Measurements from ENCODE around the gene KEAP1. TPM values are rescaled to one million over a fixed set of nuclear protein-coding genes. Genes with fewer than 3 reads are reported as not detected.

KEAP1 gene
- total and polyA plus RNA-seq, 2 of the 8 experiments (the other 6 are each of a cell fraction or from before 2014, with no cell fraction given): 80.6 to 106 TPM

DNA sequence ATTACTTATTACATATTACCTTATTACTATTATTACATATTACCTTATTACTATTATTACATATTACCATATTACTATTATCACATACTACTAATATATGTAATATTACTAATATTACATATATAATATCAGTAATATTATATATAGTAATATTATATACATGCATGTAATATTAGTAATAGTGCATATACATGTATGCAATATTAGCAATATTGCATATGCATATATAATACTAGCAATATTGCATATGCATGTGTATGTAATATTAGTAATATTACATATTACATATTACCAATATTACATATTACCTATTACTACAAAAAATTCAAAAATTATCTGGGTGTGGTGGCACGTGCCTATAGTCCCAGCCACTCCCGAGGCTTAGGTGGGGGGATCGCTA lies 60.5 kb downstream of the KEAP1 start (continued):
- TF ChIP-seq, protein P1, sequence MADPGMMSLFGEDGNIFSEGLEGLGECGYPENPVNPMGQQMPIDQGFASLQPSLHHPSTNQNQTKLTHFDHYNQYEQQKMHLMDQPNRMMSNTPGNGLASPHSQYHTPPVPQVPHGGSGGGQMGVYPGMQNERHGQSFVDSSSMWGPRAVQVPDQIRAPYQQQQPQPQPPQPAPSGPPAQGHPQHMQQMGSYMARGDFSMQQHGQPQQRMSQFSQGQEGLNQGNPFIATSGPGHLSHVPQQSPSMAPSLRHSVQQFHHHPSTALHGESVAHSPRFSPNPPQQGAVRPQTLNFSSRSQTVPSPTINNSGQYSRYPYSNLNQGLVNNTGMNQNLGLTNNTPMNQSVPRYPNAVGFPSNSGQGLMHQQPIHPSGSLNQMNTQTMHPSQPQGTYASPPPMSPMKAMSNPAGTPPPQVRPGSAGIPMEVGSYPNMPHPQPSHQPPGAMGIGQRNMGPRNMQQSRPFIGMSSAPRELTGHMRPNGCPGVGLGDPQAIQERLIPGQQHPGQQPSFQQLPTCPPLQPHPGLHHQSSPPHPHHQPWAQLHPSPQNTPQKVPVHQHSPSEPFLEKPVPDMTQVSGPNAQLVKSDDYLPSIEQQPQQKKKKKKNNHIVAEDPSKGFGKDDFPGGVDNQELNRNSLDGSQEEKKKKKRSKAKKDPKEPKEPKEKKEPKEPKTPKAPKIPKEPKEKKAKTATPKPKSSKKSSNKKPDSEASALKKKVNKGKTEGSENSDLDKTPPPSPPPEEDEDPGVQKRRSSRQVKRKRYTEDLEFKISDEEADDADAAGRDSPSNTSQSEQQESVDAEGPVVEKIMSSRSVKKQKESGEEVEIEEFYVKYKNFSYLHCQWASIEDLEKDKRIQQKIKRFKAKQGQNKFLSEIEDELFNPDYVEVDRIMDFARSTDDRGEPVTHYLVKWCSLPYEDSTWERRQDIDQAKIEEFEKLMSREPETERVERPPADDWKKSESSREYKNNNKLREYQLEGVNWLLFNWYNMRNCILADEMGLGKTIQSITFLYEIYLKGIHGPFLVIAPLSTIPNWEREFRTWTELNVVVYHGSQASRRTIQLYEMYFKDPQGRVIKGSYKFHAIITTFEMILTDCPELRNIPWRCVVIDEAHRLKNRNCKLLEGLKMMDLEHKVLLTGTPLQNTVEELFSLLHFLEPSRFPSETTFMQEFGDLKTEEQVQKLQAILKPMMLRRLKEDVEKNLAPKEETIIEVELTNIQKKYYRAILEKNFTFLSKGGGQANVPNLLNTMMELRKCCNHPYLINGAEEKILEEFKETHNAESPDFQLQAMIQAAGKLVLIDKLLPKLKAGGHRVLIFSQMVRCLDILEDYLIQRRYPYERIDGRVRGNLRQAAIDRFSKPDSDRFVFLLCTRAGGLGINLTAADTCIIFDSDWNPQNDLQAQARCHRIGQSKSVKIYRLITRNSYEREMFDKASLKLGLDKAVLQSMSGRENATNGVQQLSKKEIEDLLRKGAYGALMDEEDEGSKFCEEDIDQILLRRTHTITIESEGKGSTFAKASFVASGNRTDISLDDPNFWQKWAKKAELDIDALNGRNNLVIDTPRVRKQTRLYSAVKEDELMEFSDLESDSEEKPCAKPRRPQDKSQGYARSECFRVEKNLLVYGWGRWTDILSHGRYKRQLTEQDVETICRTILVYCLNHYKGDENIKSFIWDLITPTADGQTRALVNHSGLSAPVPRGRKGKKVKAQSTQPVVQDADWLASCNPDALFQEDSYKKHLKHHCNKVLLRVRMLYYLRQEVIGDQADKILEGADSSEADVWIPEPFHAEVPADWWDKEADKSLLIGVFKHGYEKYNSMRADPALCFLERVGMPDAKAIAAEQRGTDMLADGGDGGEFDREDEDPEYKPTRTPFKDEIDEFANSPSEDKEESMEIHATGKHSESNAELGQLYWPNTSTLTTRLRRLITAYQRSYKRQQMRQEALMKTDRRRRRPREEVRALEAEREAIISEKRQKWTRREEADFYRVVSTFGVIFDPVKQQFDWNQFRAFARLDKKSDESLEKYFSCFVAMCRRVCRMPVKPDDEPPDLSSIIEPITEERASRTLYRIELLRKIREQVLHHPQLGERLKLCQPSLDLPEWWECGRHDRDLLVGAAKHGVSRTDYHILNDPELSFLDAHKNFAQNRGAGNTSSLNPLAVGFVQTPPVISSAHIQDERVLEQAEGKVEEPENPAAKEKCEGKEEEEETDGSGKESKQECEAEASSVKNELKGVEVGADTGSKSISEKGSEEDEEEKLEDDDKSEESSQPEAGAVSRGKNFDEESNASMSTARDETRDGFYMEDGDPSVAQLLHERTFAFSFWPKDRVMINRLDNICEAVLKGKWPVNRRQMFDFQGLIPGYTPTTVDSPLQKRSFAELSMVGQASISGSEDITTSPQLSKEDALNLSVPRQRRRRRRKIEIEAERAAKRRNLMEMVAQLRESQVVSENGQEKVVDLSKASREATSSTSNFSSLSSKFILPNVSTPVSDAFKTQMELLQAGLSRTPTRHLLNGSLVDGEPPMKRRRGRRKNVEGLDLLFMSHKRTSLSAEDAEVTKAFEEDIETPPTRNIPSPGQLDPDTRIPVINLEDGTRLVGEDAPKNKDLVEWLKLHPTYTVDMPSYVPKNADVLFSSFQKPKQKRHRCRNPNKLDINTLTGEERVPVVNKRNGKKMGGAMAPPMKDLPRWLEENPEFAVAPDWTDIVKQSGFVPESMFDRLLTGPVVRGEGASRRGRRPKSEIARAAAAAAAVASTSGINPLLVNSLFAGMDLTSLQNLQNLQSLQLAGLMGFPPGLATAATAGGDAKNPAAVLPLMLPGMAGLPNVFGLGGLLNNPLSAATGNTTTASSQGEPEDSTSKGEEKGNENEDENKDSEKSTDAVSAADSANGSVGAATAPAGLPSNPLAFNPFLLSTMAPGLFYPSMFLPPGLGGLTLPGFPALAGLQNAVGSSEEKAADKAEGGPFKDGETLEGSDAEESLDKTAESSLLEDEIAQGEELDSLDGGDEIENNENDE (IDR thresholded peaks at IDR 0.05; ENCODE audit: insufficient replicate concordance, low read length): no peak
- TF ChIP-seq HDAC2 (IDR thresholded peaks at IDR 0.05; ENCODE audit: borderline replicate concordance in 1 of 2, low read depth in 2 of 2, low read length in 2 of 2) (no peak), EGR1 (IDR thresholded peaks at IDR 0.05; ENCODE audit: borderline replicate concordance, low read depth, low read length) (no peak), BRCA1 (IDR thresholded peaks at IDR 0.05; ENCODE audit: low read depth, low read length) (no peak), RAD21 (IDR thresholded peaks at IDR 0.05 in 1 of 2, conservative IDR thresholded peaks at IDR 0.05 in 1 of 2; ENCODE audit: low read depth in 2 of 2, low read length in 2 of 2) (no peak), CBX5 (IDR thresholded peaks at IDR 0.05; ENCODE audit: low read depth, low read length) (no peak), TAF7 (optimal IDR thresholded peaks at IDR 0.05; ENCODE audit: borderline replicate concordance, low read depth, low read length) (no peak), BACH1 (IDR thresholded peaks at IDR 0.05; ENCODE audit: low read length) (no peak), ASH2L (IDR thresholded peaks at IDR 0.05; ENCODE audit: low read length) (no peak)

Data from H1 (cell line).